Esophagus muscularis mucosa (tissue), 4 donors: ENCODE measurements around the gene KCTD16.

Experiments
- EP300 ChIP-seq: sonication (generic); formaldehyde crosslinking; IDR thresholded peaks from one replicate; pipeline ENCODE4 v1.6.1; 2017; ENCODE audit warnings: antibody characterized with exemption
- POLR2A ChIP-seq: fragments of 450-650 bp; IDR thresholded peaks from one replicate; pipeline ENCODE4 v1.6.1; 2017; ENCODE audit warnings: antibody characterized with exemption, moderate library complexity, mild to moderate bottlenecking, low read depth
- POLR2AphosphoS5 ChIP-seq, 2 donors: sonication (generic); formaldehyde crosslinking; IDR thresholded peaks; one replicate each; pipeline ENCODE4 v1.6.1; 2017; ENCODE audit warnings: antibody characterized with exemption in 2 of 2
- TF ChIP-seq, protein P1 (sequence below), 3 experiments: fragments of 200-600 bp in 2 of 3; fragments of 450-650 bp in 1 of 3; sonication (generic) in 2 of 3; IDR thresholded peaks; one replicate each; pipeline ENCODE4 v1.5.1; 2017 to 2019; ENCODE audit warnings: antibody characterized with exemption in 3 of 3, mild to moderate bottlenecking in 2 of 3, moderate library complexity in 1 of 3

DNA sequence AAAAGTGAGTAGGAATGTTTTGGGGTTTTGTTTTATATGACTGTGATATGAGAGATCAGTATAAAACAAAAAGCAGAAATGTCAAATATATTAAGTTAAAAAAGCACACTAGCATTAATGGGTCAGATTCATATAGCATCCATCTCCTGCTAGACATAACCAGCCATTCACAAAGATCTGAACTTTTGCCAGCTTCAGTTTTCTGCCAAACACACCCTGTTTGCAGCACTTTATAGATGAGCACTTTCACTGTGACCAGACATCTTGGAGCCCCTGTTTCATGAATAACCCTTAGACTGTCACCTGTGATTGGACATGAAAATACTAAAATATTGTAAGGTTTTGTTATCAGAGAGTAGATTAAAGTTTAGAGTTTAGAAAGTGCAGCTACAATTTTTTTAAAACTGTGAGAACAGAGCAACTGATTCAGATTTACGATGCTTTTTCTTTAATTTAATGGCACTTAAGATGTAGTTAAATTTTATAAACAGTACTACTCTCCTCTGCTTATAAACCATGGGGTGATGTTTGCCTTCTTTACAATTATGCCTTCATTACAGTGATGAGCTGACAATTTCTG, 142.6 kb downstream of the KCTD16 start:
- TF ChIP-seq, protein P1, sequence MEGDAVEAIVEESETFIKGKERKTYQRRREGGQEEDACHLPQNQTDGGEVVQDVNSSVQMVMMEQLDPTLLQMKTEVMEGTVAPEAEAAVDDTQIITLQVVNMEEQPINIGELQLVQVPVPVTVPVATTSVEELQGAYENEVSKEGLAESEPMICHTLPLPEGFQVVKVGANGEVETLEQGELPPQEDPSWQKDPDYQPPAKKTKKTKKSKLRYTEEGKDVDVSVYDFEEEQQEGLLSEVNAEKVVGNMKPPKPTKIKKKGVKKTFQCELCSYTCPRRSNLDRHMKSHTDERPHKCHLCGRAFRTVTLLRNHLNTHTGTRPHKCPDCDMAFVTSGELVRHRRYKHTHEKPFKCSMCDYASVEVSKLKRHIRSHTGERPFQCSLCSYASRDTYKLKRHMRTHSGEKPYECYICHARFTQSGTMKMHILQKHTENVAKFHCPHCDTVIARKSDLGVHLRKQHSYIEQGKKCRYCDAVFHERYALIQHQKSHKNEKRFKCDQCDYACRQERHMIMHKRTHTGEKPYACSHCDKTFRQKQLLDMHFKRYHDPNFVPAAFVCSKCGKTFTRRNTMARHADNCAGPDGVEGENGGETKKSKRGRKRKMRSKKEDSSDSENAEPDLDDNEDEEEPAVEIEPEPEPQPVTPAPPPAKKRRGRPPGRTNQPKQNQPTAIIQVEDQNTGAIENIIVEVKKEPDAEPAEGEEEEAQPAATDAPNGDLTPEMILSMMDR (IDR thresholded peaks at IDR 0.05), result no peak
- TF ChIP-seq POLR2A, result no peak
- no peak for TF ChIP-seq POLR2AphosphoS5 (IDR thresholded peaks at IDR 0.05)
- no peak for TF ChIP-seq EP300
